Tibial artery (tissue), 4 donors: ENCODE results near the gene TRIM33.

ENCODE experiments used
- DNase-seq, 2 donors: peaks; one replicate each; pipeline ENCODE4 v3.0.0-alpha.2; 2019
- H3K27ac ChIP-seq, 2 donors: fragments of 200-600 bp; sonication (generic) in 1 of 2; 1 replicate in 1 of 2; 2 replicates in 1 of 2; pipeline ENCODE4 v1.5.1; 2018 to 2019; ENCODE audit warnings: mild to moderate bottlenecking in 1 of 2
- H3K27me3 ChIP-seq, 2 donors: fragments of 200-600 bp; sonication (generic) in 1 of 2; one replicate each; pipeline versions ENCODE4 v1.5.1 to v1.6.0; 2016 to 2019
- H3K36me3 ChIP-seq, 3 donors: fragments of 200-600 bp; sonication (generic) in 2 of 3; one replicate each; pipeline ENCODE4 v1.5.1; 2016 to 2019; ENCODE audit warnings: mild to moderate bottlenecking in 2 of 3
- H3K4me1 ChIP-seq, 4 donors: fragments of 200-600 bp; sonication (generic) in 2 of 4; 1 replicate in 3 of 4; 2 replicates in 1 of 4; pipeline ENCODE4 v1.5.1; 2016 to 2019
- H3K4me3 ChIP-seq, 2 donors: fragments of 200-600 bp; sonication (generic) in 1 of 2; 1 replicate in 1 of 2; 2 replicates in 1 of 2; pipeline ENCODE4 v1.5.1; 2018 to 2019; ENCODE audit warnings: mild to moderate bottlenecking in 2 of 2
- H3K9me3 ChIP-seq, 3 donors: fragments of 200-600 bp; sonication (generic) in 1 of 3; one replicate each; pipeline ENCODE4 v1.5.1; 2016 to 2019
- intact Hi-C: fragments of 100-400 bp; cut with DNase I; formaldehyde crosslinking; loops from one replicate; pipeline ENCODE4 v1.15.0; 2023; ENCODE audit warnings: low total_unique reads
- TF ChIP-seq, protein P1 (sequence below), 2 experiments: fragments of 200-600 bp in 1 of 2; fragments of 450-650 bp in 1 of 2; IDR thresholded peaks; one replicate each; pipeline ENCODE4 v1.5.1; 2017 to 2019; ENCODE audit warnings: antibody characterized with exemption in 2 of 2, mild to moderate bottlenecking in 1 of 2, moderate library complexity in 1 of 2

TRIM33 gene

DNA sequence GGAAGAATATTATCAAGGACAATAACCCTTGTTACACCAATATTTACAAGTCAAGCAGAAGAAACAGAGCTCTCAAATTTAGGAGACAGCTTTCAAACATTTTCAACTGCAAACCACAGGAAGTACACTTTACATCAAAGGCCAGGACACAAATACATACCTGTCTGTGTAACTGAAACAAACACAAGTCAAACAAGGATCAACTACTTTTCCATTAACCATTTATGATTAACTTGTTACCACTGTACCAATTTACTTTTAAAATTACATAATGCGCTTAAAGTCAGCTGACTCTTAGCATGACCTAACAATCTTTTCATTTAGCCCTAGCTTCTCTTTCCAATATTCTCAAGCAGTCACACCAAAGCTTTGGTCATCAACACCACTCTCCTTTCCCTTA, 43.5 kb downstream of the TRIM33 start:
- H3K36me3 ChIP-seq = no peaks in the 10 kb centered on the region
- no peaks in the 10 kb centered on the region for H3K27me3 ChIP-seq
- H3K4me1 ChIP-seq = peaks cover 0 to 29% (median 14%) of the 10 kb centered on the region in 4 donors
- TF ChIP-seq, protein P1, sequence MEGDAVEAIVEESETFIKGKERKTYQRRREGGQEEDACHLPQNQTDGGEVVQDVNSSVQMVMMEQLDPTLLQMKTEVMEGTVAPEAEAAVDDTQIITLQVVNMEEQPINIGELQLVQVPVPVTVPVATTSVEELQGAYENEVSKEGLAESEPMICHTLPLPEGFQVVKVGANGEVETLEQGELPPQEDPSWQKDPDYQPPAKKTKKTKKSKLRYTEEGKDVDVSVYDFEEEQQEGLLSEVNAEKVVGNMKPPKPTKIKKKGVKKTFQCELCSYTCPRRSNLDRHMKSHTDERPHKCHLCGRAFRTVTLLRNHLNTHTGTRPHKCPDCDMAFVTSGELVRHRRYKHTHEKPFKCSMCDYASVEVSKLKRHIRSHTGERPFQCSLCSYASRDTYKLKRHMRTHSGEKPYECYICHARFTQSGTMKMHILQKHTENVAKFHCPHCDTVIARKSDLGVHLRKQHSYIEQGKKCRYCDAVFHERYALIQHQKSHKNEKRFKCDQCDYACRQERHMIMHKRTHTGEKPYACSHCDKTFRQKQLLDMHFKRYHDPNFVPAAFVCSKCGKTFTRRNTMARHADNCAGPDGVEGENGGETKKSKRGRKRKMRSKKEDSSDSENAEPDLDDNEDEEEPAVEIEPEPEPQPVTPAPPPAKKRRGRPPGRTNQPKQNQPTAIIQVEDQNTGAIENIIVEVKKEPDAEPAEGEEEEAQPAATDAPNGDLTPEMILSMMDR (IDR thresholded peaks at IDR 0.05) = no peak
- no peak overlapping the region for H3K4me3 ChIP-seq
- no peak for DNase-seq
- intact Hi-C loops = no loop called here
- H3K27ac ChIP-seq = no peak overlapping the region
- no peaks in the 10 kb centered on the region for H3K9me3 ChIP-seq

DNA sequence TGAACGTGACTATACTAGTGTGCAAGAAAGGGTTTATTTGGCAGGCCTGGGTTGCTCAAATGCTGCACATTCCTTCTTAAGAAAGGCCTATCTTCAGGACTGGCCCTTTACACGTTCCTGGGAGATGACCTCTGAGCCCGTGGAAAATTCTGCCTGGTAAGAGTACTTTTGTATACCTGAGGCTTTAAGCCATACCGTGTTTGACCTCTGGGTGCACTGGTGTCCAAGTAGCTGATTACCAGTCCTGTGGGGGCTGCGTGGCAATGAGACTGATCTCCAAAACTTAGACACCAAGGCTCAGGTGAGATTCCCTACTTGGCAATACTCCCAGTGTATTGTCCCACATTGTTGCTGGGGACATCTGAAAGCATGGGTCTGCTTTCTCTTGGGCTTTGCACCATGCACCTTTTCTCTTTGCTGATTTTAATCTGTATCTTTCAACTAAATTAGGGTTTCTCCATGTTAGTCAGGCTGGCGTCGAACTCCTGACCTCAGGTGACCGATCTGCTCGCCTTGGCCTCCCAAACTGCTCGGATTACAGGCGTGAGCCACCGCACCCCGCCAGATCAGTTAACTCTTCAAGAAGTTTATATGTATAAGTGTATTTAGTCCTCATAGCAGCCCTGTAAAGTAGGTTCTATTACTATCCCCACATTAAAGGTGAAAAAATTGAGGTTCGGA, 44.5 kb downstream of the TRIM33 start:
- intact Hi-C loops = no loop called here
- TF ChIP-seq, protein P1 (IDR thresholded peaks at IDR 0.05) = no peak
- Histone ChIP-seq H3K9me3 (no peaks in the 10 kb centered on the region), H3K27me3 (no peaks in the 10 kb centered on the region), H3K36me3 (peaks cover 0 to 7% (median 0%) of the 10 kb centered on the region in 3 donors), H3K27ac (no peak overlapping the region), H3K4me1 (peaks cover 0 to 29% (median 14%) of the 10 kb centered on the region in 4 donors), H3K4me3 (no peak overlapping the region)
- DNase-seq = no peak

DNA sequence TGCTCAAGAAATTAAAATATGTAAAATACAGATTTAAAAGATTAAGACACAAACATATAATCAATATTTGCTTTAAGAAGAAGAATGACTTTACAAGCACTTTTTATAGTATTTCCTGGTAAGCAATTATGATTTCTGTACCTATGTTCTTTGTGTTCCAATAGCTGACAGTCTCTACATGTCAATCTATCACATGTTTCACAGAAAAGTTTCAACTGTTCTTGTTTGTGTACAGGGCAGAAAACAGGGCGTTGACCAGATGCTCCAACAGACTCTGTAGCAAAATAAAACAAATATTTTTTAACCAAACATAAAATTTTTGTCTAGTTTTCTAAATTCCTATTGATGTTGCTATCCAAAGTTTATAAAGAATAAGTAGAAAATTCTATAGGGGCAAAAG, 48.0 kb downstream of the TRIM33 start:
- Histone ChIP-seq H3K9me3 (no peaks in the 10 kb centered on the region), H3K27me3 (no peaks in the 10 kb centered on the region), H3K36me3 (peaks cover 0 to 7% (median 0%) of the 10 kb centered on the region in 3 donors), H3K4me1 (peaks cover 0 to 17% (median 9%) of the 10 kb centered on the region in 4 donors), H3K27ac (no peak overlapping the region), H3K4me3 (no peak overlapping the region)
- TF ChIP-seq, protein P1 (IDR thresholded peaks at IDR 0.05) = no peak
- intact Hi-C loops = no loop called here
- DNase-seq = no peak

DNA sequence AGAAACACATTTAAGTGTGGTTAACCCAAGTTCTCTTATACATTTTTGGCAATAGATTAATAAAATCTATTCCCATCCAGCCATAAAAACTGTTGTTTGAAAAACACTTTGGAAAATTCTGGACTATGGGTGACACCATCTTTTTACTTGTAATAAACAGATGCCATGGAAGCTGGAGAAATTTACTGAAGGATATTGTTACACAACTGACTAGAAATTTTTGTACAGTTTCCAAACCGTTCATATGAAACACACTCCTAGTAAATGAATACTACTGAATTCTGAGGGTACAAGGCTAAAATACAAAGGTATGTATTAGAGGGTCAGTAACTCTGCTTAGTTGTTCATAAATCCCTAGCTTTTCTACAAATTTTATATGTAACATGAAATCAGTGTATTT, 48.7 kb downstream of the TRIM33 start:
- TF ChIP-seq, protein P1 (IDR thresholded peaks at IDR 0.05) = no peak

DNA sequence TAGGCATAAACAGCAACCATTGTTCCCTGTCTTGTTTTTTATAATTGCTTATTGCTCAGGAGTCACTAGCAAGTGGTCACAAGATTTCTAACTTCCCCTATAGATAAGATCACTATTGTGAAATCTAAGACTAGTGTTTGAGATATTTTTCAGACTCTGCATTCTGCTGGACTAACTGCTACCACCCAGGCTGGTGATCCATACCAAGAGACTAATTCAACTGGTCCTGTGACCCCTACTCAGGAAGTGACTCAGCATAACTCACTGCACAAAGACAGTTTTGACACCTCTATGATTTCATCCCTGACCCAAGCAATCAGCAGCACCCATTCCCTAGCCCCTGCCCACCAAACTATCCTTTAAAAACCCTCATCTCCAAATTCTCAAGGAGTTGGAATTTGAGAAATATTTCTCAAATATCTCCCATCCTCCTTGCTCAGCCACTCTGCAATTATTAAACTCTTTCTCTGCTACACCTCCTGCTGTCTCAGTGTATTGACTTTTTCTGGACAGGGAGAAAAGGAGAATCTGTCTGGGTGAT, 52.7 kb downstream of the TRIM33 start:
- Histone ChIP-seq H3K4me1 (peaks cover 0 to 6% (median 0%) of the 10 kb centered on the region in 4 donors), H3K27ac (no peak overlapping the region), H3K9me3 (no peaks in the 10 kb centered on the region), H3K27me3 (no peaks in the 10 kb centered on the region), H3K4me3 (no peak overlapping the region), H3K36me3 (peaks cover 9 to 27% (median 24%) of the 10 kb centered on the region in 3 donors)
- DNase-seq = no peak
- TF ChIP-seq, protein P1 (IDR thresholded peaks at IDR 0.05) = no peak
- intact Hi-C loops = no loop called here

More for the DNA sequence above, 48.7 kb downstream of the TRIM33 start:
- Histone ChIP-seq H3K4me1 (peaks cover 0 to 10% (median 3%) of the 10 kb centered on the region in 4 donors), H3K27me3 (no peaks in the 10 kb centered on the region), H3K4me3 (no peak overlapping the region), H3K36me3 (peaks cover 0 to 7% (median under 1%) of the 10 kb centered on the region in 3 donors), H3K9me3 (no peaks in the 10 kb centered on the region), H3K27ac (no peak overlapping the region)
- no peak for DNase-seq
- intact Hi-C loops = no loop called here
